Measurements from ENCODE around the gene VPS8.

The VPS8 gene

DNA sequence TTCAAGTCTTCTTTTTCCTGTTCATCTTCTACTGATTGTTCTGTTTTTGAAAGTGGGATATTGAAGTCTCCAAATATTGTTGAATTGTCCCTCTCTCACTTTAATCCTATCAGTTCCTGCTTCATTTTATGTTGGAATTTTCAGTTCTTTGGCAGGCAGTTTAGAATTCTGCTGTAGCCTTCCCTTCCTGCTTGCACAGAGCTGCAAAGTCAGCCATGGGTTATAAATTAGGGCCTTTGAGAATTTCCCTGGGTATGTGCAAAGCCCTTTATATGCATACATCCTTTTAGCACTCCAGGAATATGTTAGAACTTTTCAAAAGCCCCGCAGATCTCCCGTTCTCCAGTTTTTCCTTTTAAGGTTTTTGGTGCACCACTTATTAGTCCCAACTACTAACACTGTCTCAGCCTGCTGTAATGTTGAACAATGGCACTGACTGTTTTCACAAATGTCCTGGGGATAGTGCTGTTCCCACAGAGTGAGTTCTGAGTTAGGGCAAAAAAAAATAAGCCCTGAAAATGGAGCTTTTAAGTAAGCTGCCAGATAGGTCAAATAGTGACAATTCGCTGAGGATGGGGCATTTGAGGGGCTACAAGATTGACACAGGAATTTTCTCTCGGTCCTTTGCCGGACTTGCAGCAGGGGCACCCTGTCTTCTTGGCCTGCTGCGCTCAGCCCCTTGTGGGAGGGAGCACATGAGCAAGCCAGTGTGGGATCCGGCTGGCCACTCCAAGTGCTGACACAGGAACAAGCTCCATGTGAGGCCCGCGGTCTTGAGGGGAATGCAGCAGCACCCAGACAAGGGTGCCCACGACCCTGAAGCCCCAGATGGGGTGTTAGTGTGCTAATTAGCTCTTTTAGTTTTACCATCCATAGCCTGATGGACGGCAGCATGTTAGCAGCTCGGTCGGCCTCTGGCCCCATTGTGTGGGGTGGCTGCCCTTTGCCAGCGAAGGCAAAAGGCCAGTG is 96.0 kb downstream of the VPS8 start:
- H3K4me2 ChIP-seq (ENCODE audit: low read length) = no peak overlapping the region
- no peak overlapping the region for H3K27ac ChIP-seq
- H3K36me3 ChIP-seq (ENCODE audit: control insufficient read depth, insufficient read depth, low read length) = no peaks in the 10 kb centered on the region
- H3K4me3 ChIP-seq (ENCODE audit: low read depth, low read length) = no peak overlapping the region
- no peaks in the 10 kb centered on the region for H3K9me3 ChIP-seq (ENCODE audit: control insufficient read depth, low read length)
- H3K27me3 ChIP-seq (ENCODE audit: control insufficient read depth, insufficient read depth, low read length) = no peaks in the 10 kb centered on the region
- no peak overlapping the region for H3K9ac ChIP-seq
- TF ChIP-seq, protein P1, sequence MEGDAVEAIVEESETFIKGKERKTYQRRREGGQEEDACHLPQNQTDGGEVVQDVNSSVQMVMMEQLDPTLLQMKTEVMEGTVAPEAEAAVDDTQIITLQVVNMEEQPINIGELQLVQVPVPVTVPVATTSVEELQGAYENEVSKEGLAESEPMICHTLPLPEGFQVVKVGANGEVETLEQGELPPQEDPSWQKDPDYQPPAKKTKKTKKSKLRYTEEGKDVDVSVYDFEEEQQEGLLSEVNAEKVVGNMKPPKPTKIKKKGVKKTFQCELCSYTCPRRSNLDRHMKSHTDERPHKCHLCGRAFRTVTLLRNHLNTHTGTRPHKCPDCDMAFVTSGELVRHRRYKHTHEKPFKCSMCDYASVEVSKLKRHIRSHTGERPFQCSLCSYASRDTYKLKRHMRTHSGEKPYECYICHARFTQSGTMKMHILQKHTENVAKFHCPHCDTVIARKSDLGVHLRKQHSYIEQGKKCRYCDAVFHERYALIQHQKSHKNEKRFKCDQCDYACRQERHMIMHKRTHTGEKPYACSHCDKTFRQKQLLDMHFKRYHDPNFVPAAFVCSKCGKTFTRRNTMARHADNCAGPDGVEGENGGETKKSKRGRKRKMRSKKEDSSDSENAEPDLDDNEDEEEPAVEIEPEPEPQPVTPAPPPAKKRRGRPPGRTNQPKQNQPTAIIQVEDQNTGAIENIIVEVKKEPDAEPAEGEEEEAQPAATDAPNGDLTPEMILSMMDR (IDR thresholded peaks at IDR 0.05) = no peak
- H3K4me1 ChIP-seq = no peaks in the 10 kb centered on the region
- no peaks in the 10 kb centered on the region for H3K79me2 ChIP-seq
- H2AFZ ChIP-seq = no peak overlapping the region

DNA sequence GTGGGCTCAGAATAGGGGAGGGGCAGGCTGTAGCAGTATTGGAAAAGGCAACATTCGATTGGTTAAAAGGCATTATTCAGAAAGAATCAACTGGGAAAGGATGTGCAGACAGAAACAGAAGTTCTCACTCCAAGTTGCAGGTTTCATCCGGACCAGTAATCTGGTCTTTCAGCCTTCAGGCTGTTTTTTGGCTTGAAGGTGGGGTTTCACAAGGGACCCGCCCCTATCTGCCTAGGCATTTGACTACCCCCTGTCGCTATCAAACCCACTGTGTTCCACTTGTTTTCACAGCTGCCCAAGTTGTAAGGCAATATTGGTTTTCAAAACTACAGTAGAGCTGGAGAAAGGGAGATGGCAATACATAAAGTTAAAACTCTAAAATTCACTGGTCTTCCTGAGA is 96.9 kb downstream of the VPS8 start:
- H3K27ac ChIP-seq = no peak overlapping the region
- H3K4me3 ChIP-seq (ENCODE audit: low read depth, low read length) = no peak overlapping the region
- H3K9me3 ChIP-seq (ENCODE audit: control insufficient read depth, low read length) = no peaks in the 10 kb centered on the region
- no peak overlapping the region for H3K9ac ChIP-seq
- no peak overlapping the region for H2AFZ ChIP-seq
- no peaks in the 10 kb centered on the region for H3K36me3 ChIP-seq (ENCODE audit: control insufficient read depth, insufficient read depth, low read length)
- H3K4me2 ChIP-seq (ENCODE audit: low read length) = no peak overlapping the region
- no peaks in the 10 kb centered on the region for H3K27me3 ChIP-seq (ENCODE audit: control insufficient read depth, insufficient read depth, low read length)
- no peaks in the 10 kb centered on the region for H3K79me2 ChIP-seq
- no peaks in the 10 kb centered on the region for H3K4me1 ChIP-seq
- TF ChIP-seq, protein P1 (IDR thresholded peaks at IDR 0.05) = no peak

DNA sequence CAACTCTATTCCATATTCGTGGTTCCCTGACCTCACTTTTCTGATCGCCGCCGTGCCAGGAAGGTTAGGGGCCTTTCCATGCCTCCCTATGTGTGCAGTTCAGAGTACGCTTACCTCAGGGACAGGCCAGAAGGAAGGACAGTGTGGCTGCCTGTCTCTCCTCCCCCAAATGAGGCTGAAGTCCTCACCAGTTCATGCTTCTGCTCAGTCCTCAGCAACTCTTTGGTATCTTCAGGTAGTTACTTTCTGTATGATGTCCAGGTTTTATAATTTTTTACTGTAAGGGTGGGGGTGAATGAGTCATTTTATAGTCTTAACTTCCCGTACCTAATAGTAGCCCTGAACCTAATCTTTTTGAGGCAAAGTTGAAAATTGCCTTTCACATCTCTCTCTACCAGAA is 98.7 kb downstream of the VPS8 start:
- no peak overlapping the region for H2AFZ ChIP-seq

DNA sequence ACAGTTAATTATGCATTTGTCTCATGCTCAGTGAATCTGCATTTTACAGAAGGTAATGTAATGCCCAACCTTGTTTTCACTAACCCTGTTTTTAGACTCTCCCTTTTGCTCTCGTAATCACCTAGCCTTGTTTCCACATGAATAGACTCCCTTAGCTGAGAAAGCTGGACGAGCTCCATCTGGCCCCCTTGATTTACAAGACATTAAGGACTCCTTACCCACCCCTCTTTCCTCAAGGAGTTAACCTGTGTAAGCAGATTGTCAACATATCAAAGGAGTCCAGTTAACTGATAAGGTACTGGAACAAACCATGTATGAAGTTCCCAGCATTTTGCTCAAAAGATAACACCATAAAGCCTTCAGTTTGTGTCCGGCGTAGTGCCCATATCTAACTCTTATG is 99.6 kb downstream of the VPS8 start:
- Histone ChIP-seq H2AFZ (no peak overlapping the region), H3K4me2 (ENCODE audit: low read length) (no peak overlapping the region), H3K4me3 (ENCODE audit: low read depth, low read length) (no peak overlapping the region), H3K9me3 (ENCODE audit: control insufficient read depth, low read length) (no peaks in the 10 kb centered on the region), H3K4me1 (no peaks in the 10 kb centered on the region), H3K27me3 (ENCODE audit: control insufficient read depth, insufficient read depth, low read length) (no peaks in the 10 kb centered on the region), H3K9ac (no peak overlapping the region), H3K79me2 (no peaks in the 10 kb centered on the region), H3K27ac (no peak overlapping the region), H3K36me3 (ENCODE audit: control insufficient read depth, insufficient read depth, low read length) (no peaks in the 10 kb centered on the region)
- TF ChIP-seq, protein P1 (IDR thresholded peaks at IDR 0.05) = no peak

More for the DNA sequence above, 98.7 kb downstream of the VPS8 start:
- TF ChIP-seq, protein P1 (IDR thresholded peaks at IDR 0.05) = no peak
- H3K27ac ChIP-seq = no peak overlapping the region
- no peaks in the 10 kb centered on the region for H3K79me2 ChIP-seq
- H3K27me3 ChIP-seq (ENCODE audit: control insufficient read depth, insufficient read depth, low read length) = no peaks in the 10 kb centered on the region
- H3K36me3 ChIP-seq (ENCODE audit: control insufficient read depth, insufficient read depth, low read length) = no peaks in the 10 kb centered on the region
- H3K4me2 ChIP-seq (ENCODE audit: low read length) = no peak overlapping the region
- H3K4me1 ChIP-seq = no peaks in the 10 kb centered on the region
- H3K4me3 ChIP-seq (ENCODE audit: low read depth, low read length) = no peak overlapping the region
- no peaks in the 10 kb centered on the region for H3K9me3 ChIP-seq (ENCODE audit: control insufficient read depth, low read length)
- no peak overlapping the region for H3K9ac ChIP-seq
